Mucosa of rectum (tissue), 2 donors: ENCODE measurements around the gene PLEKHG5.

Experiments
- H3K27ac ChIP-seq, 2 donors: one replicate each; pipeline ENCODE4 v1.7.0; 2013; ENCODE audit warnings: inconsistent platforms in 2 of 2, low read depth in 2 of 2, low read length in 2 of 2
- H3K27me3 ChIP-seq, 2 donors: one replicate each; pipeline ENCODE4 v1.7.0; 2013; ENCODE audit warnings: low read length in 2 of 2; ENCODE audit not compliant: control insufficient read depth in 2 of 2, insufficient read depth in 2 of 2
- H3K36me3 ChIP-seq, 2 donors: one replicate each; pipeline ENCODE4 v1.7.0; 2013; ENCODE audit warnings: low read length in 2 of 2; ENCODE audit not compliant: control insufficient read depth in 2 of 2, insufficient read depth in 2 of 2
- H3K4me1 ChIP-seq, 2 donors: one replicate each; pipeline ENCODE4 v1.7.0; 2013; ENCODE audit warnings: low read length in 2 of 2, mild to moderate bottlenecking in 1 of 2; ENCODE audit not compliant: control insufficient read depth in 2 of 2, insufficient read depth in 2 of 2
- H3K4me3 ChIP-seq, 2 donors: one replicate each; pipeline ENCODE4 v1.7.0; 2013; ENCODE audit warnings: low read length in 2 of 2
- H3K9ac ChIP-seq, 2 donors: one replicate each; pipeline ENCODE4 v1.7.0; 2013; ENCODE audit warnings: low read length in 2 of 2, low read depth in 1 of 2, mild to moderate bottlenecking in 1 of 2
- H3K9me3 ChIP-seq, 2 donors: one replicate each; pipeline ENCODE4 v1.7.0; 2013; ENCODE audit warnings: low read length in 2 of 2; ENCODE audit not compliant: control insufficient read depth in 2 of 2
- donor health status: healthy.
- donor health status: Normal muscosa, but diverticular disease.

PLEKHG5 gene

DNA sequence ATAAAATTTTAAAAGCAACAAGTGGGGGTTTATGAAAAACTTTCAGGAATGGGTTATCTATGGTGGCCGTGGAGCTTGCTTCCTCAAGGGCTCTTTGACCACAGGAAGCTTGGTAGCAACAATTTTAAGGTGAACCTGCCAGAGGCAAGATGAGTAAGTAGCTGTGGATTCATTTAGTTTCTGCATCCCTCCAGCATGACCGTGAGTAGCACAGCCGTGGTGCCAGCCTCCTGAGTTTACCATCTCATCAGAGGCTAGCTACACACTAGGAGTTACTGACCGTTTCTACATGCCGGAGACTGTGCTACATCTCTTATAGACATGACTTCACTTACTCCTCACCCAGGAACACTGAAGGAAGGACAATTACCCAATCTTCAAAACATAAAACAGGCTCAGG, 30.1 kb upstream of the PLEKHG5 start:
- Histone ChIP-seq H3K27me3 (no peaks in the 10 kb centered on the region), H3K9ac (no peak overlapping the region), H3K4me3 (no peak overlapping the region), H3K4me1 (no peaks in the 10 kb centered on the region), H3K27ac (no peak overlapping the region), H3K9me3 (no peaks in the 10 kb centered on the region), H3K36me3 (peaks cover 10 to 15% of the 10 kb centered on the region in 2 donors)

DNA sequence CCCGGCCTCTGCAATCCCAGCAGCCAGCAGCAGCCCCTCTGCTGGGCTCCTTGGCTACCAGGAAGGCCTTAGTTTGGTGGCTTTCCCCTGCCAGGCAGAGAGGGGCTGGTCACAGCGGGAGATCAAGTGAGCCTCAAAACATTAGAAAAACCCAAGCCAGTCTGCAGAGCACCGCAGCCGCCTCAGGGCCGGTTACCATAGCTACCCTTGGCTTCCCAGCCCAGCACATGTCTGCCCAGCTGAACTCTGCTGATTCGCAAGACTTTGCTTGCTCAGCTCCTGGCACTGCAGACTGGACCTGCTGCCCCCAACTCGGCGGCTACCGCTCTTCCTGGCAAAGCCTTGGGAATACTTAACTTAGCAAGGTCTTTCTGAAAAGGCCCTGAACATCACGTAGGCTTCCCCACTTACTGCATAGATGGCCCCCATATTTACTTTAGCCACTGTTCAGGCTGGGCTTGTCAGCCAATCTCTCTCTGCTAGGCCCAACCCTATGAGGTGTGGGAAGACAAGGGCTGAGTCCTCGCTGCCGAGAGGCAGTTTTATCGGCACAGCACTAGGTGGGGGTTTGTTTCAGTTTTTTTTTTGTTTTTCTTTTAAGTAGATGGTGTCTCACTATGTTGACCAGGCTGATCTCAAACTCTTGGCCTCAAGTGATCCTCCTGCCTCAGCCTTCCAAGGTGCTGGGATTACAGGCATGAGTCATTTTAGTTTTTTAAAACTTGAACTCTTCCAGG, 28.6 kb upstream of the PLEKHG5 start:
- H3K9ac ChIP-seq: no peak overlapping the region
- no peak overlapping the region for H3K27ac ChIP-seq
- H3K27me3 ChIP-seq: no peaks in the 10 kb centered on the region
- H3K9me3 ChIP-seq: no peaks in the 10 kb centered on the region
- H3K36me3 ChIP-seq: peaks cover 0 to under 1% of the 10 kb centered on the region in 2 donors
- H3K4me1 ChIP-seq: no peaks in the 10 kb centered on the region
- no peak overlapping the region for H3K4me3 ChIP-seq

DNA sequence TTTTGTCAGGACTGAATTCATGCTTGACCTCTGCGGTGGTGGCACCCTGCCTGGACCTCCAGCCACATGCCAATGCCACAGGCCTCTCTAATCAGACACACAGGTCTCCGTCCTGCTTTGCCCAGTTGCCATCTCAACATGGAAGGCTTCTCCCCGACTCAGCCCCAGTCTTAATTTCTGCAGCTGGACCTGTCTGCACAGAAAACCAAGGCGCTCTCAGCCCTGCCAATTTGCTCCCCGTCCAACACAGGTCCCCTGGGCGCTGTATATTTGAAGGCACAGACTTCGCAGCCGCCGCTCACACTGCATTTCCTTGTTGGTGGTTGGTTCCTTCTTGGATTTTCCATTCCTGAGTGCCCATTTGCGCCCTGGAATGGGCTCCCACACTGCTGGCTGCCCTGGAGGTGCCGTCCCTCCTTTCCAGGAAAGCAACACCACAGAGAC, 28.0 kb upstream of the PLEKHG5 start:
- H3K36me3 ChIP-seq: no peaks in the 10 kb centered on the region
- H3K9ac ChIP-seq: no peak overlapping the region
- H3K4me3 ChIP-seq: no peak overlapping the region
- no peak overlapping the region for H3K27ac ChIP-seq
- H3K27me3 ChIP-seq: no peaks in the 10 kb centered on the region
- H3K4me1 ChIP-seq: no peaks in the 10 kb centered on the region
- no peaks in the 10 kb centered on the region for H3K9me3 ChIP-seq

DNA sequence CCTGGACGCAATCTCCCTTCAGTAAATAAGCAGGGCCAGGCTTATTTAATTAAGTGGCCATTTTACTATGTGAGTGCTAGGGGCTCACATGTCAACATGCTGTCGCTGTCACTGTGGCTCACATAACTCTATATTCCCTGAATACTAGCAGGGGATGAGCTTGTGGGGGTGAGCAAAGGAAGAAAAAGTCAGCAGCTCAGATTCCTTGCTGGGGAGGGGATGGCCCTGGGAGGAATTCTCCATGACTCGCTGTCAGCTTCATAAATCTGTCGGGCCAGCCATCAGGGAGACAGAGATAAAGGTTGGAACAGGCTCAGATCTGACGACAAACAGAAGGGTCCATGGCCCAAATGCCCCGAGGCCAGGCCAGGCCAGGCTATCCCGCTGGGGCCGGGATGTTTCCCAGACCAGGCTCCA, 26.0 kb upstream of the PLEKHG5 start:
- Histone ChIP-seq H3K4me3 (no peak overlapping the region), H3K27ac (no peak overlapping the region), H3K27me3 (no peaks in the 10 kb centered on the region), H3K4me1 (no peaks in the 10 kb centered on the region), H3K9ac (no peak overlapping the region), H3K36me3 (no peaks in the 10 kb centered on the region), H3K9me3 (no peaks in the 10 kb centered on the region)

DNA sequence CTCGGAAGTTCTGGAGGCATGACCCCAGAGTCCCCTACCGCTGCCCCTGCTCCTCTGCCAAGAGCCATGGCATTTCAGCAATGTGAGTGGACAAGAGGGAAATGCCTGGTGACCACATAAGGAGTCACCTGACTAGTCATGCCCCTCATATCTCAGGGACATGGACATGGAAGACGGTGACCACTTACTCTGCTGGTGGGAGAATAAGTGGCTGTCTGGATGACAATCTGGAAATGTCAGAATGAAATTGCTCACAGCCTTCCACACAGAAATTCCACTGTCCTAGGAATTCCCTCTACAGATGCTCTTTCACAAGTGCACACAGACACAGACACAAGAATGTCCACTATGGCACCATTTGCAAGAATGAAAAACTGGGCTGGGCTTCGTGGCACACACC, 24.3 kb upstream of the PLEKHG5 start:
- no peak overlapping the region for H3K9ac ChIP-seq
- H3K4me3 ChIP-seq: no peak overlapping the region
- no peaks in the 10 kb centered on the region for H3K36me3 ChIP-seq
- H3K9me3 ChIP-seq: no peaks in the 10 kb centered on the region
- H3K27ac ChIP-seq: no peak overlapping the region
- H3K4me1 ChIP-seq: no peaks in the 10 kb centered on the region
- H3K27me3 ChIP-seq: no peaks in the 10 kb centered on the region

DNA sequence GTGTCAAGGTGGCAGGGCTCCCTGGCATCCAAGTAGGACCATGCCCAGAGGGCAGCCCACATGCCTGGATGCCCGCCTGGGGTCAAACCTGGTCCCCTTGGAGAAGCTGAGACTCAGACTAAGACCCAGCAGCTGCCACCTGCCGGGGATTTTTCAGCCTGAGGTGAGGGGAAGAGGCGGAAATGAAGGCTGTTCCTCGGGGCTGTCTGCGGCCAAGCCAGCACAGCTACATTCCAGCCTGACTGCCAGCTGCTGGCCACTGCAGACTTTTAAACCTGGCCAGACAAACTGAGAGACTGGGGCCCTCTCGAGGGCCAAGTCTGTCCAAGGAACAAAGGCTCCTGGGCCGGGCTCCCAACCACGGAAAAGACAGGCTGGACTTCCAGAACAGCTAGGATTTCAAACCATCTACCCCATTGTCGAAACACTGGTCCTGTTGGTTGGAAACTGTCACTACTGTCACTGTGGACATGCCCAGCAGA, 21.9 kb upstream of the PLEKHG5 start:
- Histone ChIP-seq H3K4me1 (no peaks in the 10 kb centered on the region), H3K36me3 (no peaks in the 10 kb centered on the region), H3K27ac (no peak overlapping the region), H3K9ac (no peak overlapping the region), H3K27me3 (no peaks in the 10 kb centered on the region), H3K4me3 (no peak overlapping the region), H3K9me3 (no peaks in the 10 kb centered on the region)

DNA sequence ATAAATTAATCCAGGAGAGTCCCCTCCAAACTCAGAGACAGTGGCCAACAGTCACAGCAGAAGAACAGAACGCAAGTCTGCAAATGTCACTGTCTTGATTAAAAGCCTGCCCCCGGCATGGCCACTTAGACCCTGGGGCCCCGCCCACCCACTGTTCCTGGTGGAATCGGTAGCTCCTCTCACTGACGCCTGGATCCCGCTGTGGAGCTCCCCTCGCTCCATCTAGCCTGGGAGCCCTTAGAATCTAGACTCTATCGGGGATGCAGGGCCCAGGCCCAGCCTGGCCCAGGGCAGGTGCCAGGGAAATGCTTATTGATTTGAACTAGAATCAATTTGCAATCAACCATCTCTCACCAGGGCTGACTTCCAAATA, 21.4 kb upstream of the PLEKHG5 start:
- Histone ChIP-seq H3K4me1 (no peaks in the 10 kb centered on the region), H3K9ac (no peak overlapping the region), H3K27me3 (no peaks in the 10 kb centered on the region), H3K27ac (no peak overlapping the region), H3K36me3 (no peaks in the 10 kb centered on the region), H3K4me3 (no peak overlapping the region), H3K9me3 (no peaks in the 10 kb centered on the region)

DNA sequence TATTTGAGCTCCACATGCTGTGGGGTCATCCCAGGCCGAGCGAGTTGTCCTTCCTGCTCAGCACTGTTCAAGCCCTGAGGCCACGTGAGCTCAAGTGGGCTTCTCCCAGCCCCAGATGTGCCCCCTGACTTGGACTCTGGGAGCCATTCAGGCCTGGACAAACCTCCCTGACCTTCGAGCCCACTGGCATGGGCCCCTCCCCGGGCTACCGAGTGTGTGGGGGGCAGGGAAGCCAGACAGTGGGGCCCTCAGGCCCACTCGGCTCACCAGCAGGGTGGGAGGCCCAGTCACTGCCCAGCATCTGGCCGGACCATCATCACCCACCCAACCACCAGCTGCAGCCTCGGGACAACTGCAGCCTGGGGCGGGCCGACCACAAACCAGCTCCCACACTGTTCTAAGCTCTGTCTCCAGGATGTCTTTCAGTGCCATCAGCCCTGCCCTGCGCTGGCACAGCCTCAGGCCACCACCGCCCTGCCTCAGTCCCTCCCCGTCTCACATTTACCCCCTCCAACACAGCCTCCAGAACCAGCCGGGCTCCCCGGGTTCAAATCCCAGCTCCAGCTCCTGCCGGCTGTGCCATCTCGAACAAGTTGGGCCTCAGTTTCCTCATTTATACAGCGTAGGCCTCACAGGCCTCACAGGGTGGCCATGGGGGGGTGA, 20.9 kb upstream of the PLEKHG5 start:
- Histone ChIP-seq H3K27me3 (no peaks in the 10 kb centered on the region), H3K36me3 (no peaks in the 10 kb centered on the region), H3K27ac (no peak overlapping the region), H3K9ac (no peak overlapping the region), H3K9me3 (no peaks in the 10 kb centered on the region), H3K4me3 (no peak overlapping the region), H3K4me1 (no peaks in the 10 kb centered on the region)

GRCh38 chr1:6511561-6512244, 20.2 kb upstream of the PLEKHG5 start:
- Histone ChIP-seq H3K9me3 (no peaks in the 10 kb centered on the region), H3K36me3 (no peaks in the 10 kb centered on the region), H3K4me1 (no peaks in the 10 kb centered on the region), H3K4me3 (no peak overlapping the region), H3K27ac (no peak overlapping the region), H3K27me3 (no peaks in the 10 kb centered on the region), H3K9ac (no peak overlapping the region)

GRCh38 chr1:6511056-6511455, 19.6 kb upstream of the PLEKHG5 start:
- Histone ChIP-seq H3K4me1 (no peaks in the 10 kb centered on the region), H3K4me3 (no peak overlapping the region), H3K27ac (no peak overlapping the region), H3K27me3 (no peaks in the 10 kb centered on the region), H3K36me3 (no peaks in the 10 kb centered on the region), H3K9me3 (no peaks in the 10 kb centered on the region), H3K9ac (no peak overlapping the region)
